Fibroblast of the conjunctiva (primary cell): ENCODE measurements around the gene MAFF.
"Not testable (repeated sequence)": the region's sequence is repeated elsewhere in the genome, so short reads cannot be mapped to it uniquely, and the experiment has no call there.

Source experiments
- DNase-seq: peaks from one replicate; pipeline ENCODE4 v3.0.0-alpha.2; 2010; ENCODE audit warnings: low read depth

MAFF gene

DNA sequence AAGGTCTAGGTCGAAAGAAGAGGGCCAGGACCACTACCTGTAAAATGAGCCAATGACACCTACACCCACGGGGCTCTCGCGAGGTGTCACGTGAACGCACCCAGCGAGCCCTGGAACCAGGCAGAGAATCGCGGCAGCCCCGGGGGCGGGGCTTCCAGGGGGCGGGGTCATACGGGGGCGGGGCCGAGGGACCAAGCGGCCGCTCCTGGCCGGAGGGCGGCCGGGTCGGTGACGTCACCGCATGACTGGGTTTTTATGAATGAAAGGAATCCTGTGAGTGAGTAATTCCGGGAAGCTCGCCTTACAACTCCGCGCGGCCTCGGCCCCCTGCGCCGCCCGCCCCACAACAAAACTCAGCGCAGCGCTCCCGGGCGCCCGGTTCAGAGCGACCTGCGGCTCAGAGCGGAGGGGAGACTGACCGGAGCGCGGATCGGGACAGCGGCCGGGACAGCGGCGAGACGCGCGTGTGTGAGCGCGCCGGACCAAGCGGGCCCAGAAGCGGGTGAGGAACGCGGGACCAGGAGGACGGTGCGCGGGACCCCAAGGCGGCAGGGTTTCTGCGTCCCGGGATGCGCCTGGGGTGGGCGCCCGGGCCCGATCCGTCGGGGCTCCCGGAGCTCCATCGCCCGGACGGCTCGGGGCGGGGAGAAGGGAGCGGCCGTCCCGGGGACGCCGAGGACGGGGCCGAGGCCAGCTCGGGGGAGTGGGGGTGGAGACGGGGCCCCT, at the start of gene MAFF:
Gene MAFF, plus strand, starts transcription at position 284 of the 726 bp plus-strand sequence. CDS start 11,860 bp downstream, outside the sequence.
- peak; percentile 95 for DNase-seq

DNA sequence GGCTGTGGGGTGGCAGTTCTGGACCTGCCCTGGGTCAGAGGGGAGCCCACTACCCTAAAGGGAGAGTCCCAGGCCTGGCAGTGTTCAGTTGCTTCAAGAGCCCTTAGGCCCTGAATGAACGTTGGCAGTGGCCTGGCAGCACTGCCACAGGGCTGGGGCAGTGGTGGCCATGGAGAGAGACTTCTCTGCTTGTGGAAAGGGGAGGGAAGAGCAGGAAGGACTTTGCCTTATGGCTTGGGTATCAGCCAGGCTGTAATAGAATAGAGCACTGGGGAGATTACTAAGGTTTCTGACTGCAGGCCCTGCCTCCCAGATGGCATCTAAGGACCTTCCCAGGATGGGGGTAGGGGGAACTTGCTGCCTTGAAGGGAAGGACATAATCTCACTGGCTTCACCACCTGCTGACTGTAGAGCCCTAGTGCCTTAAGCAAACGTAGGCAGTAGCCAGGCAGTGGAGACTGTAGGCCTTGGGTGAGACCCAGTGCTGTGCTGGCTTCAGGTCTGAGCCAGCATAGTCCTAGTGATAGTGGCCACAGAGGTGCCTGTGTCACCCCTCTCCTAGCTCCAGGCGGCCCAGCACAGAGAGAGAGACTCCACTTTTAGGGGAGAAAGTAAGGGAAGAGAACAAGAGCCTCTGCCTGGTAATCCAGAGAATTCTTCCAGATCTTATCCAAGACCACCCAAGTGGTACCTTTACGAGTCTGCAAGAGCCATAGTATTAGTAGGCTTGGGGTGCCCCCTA, 47.8 kb upstream of the MAFF start:
- no peak for DNase-seq

DNA sequence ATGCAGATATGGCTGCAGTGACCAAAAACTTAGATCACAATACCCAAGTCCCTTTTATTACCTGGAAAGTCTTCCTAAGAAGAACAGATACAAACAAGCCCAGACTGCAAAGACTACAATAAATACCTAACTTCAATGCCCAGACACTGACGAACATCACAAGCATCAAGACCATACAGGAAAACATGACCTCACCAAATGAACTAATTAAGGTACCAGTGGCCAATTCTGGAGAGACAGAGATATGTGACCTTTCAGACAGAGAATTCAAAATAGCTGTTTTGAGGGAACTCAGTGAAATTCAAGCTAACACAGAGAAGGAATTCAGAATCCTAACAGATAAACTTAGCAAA, 47.3 kb upstream of the MAFF start:
- DNase-seq = not testable (repeated sequence)

DNA sequence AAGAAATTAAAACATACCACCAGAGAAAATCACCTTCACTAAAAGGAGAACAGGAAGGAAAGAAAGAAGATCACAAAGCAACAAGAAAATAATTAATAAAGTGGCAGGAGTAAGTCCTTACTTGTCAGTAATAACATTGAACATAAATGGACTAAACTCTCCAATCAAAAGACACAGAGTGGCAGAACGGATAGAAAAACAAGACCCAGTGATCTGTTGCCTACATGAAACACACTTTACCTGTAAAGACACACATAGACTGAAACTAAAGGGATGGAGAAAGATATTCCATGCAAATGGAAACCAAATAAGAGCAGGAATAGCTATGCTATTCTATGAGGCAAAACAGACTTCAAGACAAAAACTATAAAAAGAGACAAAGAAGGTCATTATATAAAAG, 46.1 kb upstream of the MAFF start:
- DNase-seq = no peak

DNA sequence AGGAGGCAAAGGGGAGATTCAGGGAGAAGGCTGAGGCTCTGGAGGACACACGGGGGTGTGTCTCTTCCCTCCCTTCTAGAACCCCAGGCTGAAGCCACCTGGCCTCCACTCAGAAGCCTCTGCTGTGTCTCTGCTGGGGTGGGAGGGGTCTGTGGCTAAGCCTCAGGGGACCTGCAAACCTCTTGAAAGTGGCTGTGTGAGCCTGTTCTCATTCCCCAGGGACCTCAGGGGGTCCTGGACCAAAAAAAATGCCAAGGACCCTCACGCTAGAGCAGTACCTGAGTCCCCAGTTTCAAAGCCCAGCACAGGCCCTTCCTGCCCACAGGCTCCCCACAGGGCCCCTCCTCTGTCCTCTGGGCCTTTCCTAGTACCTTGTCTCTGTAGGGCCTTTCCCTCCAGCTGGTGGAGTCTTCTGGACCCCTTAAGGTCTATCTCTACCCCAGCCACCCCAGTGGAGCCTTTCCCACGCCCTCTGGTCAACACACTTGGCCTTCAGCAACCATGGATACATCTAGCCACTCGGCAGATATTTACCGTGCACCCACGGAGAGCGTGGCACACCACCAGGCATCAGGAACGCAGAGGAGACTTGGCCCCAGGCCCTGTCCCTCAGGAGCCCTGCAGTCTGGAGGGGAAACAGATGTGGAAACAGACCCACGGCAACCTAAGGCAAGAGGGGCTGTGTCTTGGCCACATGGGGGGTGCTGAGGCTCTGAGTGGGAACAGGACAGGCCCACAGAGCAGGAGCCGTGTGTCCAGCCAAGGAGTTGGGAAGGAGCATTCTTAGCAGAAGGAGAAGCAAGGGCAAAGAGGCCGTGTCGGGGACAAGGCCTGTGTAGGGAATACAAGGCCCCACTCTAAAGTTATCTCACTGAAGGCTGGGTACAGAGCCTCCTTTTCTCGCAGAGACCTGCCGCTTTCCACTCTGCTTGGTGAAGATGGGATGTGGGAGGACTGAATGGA, 38.6 kb upstream of the MAFF start:
- no peak for DNase-seq

DNA sequence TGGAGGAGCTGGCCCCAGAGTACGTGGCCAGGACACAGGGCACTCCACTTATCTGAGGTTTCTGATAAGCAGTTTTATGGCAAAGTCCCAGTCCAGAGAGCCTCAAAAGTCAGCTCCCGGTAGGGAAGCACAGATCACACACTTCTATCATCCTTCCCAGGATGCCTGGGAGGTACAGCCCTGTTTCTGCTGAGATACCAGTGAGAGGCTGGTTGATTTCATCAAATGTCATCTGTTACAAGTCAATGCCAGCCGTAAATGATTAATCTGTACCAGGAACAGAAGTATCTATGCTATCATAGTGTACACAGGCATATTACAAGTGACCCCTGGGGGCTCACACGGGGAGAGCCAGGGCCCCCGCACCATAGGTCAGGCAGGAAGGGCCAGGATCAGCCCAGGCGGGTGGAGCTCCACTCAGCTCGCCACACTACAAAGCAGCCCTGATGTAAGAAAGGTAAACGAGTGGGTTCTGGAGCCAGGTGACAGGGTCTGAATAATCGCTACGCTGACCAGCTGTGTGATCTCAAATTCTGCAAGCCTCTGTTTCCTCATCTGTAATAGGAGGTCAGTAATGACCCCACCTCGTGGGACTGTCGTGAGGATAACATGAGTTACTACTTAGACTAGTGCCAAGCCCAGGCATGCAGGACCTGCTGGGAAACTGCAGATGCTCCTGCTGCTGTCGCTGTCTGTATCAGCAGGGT, 37.8 kb upstream of the MAFF start:
- DNase-seq = no peak

DNA sequence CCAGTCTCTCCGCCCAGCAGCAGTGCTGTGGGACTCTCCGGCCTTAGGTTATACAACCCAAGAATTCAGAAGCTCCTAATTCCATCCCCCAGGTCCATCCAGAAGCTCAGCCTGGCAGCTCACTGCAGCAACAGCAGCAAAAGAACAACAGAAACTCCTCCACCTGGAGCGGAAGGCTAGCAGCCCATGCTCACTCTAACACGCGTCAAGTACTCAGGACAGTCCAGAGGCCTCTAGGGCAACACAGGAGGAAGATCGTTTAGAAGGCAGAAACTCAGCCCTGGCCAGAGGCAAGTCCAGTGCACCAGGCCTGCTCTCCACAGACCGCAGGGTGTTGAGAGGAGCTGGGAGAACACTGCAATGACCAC, 37.3 kb upstream of the MAFF start:
- no peak for DNase-seq

DNA sequence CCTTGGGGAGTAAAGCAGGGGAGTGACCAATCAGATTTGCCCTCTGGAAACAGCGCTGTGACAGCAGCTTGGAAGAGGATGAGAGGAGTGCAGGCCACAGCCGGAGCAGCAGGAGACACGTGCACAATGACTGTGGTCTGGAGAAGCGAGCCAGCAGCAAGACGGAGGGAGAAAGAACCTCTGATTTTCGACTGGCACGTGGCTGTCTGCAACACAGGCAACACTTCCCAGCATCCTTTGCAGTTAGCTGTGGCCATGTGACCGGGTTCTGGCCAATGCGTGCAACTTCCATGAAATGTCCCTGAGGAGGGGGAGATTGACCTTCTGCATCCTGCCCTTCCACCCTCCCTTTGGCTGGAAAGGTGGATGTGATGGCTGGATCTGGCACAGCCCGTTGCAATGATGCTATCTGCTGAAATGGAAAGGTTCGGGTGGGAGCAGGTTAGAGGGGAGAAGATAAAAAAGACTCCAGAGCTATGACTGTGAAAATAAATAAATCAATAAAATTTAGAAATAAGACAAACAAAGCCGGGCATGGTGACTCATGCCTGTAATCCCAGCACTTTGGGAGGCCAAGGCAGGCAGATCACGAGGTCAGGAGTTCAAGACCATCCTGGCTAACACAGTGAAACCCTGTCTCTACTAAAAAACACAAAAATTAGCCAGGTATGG, 35.7 kb upstream of the MAFF start:
- no peak for DNase-seq

DNA sequence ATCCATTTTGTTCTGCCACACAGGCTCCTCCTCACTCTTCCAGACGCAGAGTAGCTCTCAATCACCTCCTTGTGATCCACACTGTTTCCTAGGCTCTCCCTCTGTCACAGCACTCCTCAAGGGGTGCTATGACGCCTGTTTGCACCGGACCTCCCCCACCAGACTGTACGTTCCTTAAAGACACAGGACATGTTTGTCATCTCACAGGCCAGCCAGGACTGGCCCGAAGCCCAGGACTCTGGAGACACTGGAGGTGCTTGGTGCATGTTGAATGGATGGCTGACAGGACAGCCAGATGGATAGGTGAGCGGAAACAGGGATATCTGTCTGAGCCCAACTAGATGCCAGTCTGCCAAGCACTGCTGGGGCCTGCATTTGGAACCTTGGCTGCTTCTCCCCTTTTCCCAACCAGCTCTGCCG, 33.8 kb upstream of the MAFF start:
- no peak for DNase-seq

DNA sequence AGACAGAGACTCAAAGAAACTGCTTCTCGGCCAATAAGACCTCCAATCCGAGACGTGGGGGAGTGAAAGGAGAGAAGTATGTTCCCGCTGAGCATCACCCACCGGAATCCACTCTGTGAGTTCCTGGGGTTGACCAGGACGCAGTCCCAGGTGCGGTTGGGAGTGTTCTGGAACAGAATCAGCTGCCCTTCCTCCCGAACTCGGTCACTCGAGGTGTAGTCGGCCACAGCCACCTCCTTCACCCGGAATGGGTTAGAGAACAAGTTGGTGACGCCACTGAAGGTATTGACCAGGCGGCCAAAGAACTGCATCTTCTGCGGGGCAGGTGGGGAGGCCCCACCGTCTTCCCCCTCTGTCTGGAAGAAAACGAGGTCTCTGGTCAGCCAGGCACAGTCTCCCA, 32.7 kb upstream of the MAFF start:
- DNase-seq = no peak

DNA sequence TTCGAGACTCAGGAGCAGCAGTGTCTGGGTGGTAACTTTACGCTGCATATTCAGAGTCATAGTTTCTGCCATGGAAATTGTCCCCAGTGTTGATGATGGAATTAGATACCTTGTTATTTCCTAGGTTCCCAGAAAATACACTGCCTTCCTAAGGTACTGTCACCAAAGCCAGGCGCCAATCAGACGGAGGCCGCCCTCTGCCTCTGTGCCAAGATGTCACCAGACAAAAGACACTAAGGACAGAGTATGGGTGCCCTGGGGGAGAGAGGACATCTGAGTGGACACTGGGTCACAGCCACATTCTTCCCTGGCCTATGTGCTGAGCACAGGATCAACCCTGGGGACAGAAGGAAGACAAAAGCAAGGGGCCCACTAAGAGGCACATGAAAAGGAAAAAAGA, 31.3 kb upstream of the MAFF start:
- no peak for DNase-seq

DNA sequence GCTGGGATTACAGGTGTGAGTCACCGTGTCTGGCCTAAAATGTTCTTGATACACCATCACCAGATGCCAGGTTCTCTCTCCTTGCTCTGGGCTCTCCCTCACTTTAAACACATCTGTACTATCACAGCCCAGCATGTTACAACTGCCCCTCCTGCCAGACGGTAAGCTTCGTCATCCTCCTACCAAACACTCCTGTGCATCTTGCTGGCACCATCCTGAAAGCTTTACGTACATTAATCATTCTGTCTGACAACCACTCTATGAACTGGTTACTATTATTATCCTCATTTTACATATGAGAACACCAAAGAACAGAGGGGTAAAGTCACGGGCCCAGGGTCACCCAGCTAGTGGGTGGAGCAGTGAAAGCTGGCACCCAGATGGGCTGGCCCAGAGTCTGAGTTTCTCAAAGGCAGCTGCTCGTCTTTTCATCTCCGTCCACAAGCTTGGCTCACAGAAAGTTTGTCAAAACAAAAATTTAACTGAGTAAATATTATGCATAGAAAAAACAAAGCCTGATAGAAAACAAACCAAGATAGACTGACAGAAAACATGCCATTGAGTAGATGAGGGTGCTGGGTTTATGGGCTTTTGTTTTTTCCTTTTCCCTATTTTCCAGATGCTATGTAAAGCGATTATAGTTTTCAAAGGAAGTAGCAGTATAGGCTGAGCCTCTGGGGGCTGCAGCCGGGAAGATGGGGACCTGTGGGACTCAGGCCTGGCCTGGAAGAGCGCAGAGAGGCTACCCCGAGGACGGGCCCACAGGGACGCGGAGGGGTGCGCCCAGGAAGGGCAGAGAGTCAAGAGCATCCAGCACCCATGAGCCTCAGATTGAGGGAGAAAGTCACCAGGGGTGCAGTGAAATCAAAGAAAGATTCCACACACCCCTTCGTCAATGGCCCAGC, 29.6 kb upstream of the MAFF start:
- no peak for DNase-seq

DNA sequence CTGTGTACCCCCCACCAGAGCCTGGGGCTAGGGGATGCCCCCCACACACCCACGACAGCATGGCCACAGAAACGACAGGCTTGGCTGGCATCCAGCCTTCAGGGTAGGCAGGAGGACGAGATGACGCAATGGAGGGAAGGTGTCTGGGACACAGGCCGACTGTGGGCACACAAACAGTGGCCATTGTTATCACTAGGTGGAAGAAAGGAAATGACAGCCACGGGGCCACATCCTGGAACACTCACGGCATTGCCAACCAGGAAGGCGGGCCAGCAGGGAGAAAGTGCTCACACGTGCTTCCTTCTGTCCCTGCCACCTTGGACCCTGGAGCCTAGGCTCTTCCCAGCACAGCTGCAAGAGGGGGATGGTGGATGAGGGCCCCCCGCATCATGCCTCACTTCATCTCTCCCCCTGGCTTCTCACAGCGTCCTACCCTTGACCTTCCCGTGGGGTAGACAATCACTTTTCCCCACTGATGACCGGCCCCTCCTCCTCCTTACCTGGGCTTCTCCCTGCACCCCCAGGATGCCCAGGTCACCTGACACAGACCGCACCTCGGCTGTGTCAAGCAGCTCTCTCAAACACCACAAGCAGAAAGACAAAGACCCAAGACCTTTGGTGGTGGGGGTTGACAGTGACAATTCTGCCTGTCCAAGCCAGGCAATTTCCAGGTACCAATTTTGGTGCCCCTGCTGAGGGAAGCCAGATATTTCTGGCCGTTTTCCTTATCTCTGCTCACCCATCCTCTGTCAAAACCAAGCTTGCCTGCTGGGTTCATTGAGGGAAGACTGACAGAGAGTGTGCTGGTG, 28.8 kb upstream of the MAFF start:
- no peak for DNase-seq

DNA sequence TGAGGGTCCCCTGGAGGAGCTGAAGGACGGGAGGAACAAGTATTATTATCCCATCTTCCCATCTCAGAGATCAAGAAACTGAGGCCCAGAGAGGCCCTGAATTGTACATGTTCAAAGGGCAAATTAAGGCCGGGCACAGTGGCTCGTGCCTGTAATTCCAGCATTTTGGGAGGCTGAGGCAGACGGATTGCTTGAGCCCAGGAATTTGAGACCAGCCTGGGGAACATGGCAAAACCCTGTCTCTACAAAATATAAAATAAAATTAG, 28.2 kb upstream of the MAFF start:
- no peak for DNase-seq

DNA sequence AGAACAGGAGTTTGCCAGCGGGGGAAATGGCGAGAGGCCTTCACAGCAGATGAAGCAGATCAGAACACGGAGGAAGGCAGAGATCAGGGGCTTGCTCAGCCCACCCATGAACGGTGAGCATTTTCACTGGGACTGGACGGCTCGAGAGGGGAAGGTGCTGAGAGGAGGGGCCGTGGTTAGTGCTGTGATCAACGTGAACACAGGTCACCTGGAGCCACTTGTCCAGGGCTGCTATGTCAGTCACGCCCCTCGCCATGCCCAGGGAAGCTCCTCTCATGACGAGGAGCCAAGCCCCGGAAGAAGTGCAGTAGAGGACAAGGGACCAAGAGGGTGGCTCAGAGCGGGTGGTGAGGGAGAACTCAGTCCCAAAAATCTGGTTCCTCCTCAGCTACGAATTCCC, 27.2 kb upstream of the MAFF start:
- no peak for DNase-seq

DNA sequence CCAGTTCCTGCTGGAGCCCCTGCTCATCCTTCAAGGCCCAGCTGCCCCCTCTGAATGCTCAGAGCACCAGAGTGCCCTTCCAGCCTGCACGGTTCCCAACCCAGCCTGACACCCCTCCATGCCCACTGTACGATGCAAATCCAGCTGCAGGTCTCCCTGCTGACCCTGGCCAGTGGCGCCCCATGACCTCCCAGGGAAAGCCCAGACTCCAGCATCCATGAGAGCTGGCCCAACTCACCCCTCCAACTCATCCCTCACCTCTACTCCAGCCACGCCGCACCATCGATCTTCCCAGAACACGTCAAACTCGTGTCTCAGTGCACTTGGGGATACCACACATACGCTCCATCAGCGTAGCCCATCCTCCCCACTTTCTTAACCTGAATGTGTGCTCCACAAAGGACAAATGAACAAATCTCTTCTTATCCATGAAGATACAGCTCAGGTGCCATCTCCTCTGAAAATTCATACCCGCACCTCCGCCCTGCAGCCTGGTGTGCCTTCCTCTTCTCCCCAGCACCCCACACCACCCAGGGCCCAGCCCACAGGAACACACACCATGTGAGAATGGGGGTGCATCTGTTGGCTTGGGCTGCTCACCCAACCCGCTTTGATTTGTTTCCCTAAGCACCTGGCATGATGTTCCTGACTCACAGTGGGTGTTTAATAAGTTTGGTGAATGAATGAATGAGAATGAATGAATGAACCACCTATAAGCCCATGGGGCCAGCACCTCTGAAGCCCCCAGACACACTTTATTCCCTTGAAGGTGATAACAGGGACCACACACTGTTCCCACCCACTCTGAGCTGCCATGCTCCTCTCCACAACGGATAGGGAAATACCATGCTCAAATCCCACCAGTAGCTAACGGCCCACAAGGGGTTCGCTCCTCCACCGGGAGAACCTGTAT, 26.3 kb upstream of the MAFF start:
- DNase-seq = no peak

DNA sequence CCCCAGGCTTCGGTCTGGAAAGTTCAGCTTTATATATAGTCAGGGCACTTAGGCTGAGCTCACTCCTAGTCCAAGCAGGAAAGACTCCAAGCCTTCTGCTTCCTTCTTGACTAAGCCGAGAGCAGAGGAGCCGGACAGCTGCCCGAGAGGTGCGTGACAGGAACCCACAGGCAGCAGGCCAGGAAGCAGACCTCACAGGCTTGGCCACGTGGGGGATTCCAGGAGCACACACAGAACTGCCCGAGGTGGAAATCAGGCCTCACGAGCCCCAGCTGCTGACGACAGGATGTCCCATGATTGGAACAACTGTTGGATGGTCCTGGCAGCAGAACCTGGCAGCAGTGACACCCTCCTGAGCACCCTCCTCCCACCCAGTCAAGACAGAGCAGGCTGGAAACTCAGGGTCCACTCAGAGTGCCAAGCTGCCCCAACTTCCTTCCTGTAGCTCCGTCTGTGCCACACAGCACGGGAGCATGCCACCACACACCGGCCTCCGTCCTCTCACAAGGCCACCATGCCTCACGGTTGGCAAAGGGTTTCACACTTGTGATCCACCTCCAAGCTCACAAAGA, 25.5 kb upstream of the MAFF start:
- no peak for DNase-seq

DNA sequence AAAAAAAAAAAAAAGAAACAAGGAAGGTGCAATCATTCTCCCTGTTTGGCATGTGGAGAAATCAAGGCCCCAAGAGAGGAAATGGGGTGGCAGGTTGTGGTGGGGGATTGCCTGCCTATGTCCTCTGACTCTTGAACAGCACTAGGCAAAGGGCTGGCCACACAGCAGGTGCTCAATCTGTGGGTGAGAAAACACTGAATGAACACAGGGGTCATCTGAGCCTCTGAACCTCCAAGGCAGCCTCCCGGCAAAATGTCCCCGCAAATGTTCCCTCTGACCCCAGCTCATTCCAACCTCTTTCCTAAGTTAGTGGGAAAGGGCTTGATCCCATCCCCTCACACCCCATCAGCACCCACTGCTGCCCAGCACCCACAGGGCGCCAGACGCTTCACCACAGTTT, 24.8 kb upstream of the MAFF start:
- DNase-seq = no peak

DNA sequence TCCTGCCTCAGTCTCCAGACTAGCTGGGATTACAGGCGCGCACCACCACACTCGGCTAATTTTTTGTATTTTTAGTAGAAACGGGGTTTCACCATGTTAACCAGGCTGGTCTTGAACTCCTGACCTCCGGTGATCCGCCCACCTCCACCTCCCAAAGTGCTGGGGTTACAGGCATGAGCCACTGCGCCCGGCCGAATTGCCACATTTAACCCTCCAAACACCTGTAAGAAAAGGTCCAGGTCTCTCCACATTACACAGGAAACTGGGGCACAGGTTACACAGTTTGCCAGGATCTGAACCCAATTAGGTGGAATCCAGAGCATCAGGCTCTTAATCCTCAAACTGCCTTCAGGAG, 24.2 kb upstream of the MAFF start:
- not testable (repeated sequence) for DNase-seq
